Activated gamma-delta T cell (primary cell): ENCODE results near the gene DCUN1D1.

Experiments
- DNase-seq: peaks from one replicate; lab custom pipeline; 2025; lab: John Stamatoyannopoulos, UW

Gene DCUN1D1

DNA sequence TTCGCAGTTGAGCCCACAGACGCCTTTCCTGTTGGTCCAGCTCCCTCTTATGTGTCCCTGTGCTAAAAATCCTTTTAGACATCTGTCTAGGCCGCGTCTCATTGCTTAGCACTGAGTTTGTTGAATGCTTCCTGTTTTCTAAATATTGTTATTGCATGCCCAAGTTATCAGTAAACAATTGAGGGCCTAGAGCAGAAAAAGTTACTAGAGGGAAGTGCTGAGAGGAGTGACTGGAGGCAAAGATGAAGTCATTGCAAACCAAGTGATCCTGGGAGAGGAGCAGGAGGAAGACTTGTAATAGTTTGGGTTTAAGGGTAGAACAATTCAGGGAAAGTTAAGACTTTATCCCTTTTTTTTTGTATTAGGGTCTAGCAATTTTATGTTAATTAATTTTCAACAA is 88.1 kb downstream of the DCUN1D1 start:
- DNase-seq: no peak

DNA sequence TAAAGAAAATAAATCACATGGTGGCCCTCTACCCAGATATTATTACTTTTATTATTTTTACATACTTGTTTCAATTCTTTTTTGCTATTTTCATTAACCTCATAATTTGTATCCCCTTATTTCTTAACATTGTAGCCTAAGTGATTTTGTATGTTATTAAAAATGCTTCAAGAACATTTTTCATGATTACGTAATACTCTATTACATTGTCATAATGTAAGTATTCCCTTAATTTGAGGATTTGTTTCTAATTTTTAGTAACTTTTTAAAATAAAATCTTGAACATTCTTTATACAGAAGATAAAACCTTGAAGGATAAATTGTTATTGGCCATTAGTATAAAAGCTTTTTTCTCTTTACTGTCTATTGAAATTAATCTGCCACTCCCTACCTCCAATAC is 89.0 kb downstream of the DCUN1D1 start:
- DNase-seq: no peak

DNA sequence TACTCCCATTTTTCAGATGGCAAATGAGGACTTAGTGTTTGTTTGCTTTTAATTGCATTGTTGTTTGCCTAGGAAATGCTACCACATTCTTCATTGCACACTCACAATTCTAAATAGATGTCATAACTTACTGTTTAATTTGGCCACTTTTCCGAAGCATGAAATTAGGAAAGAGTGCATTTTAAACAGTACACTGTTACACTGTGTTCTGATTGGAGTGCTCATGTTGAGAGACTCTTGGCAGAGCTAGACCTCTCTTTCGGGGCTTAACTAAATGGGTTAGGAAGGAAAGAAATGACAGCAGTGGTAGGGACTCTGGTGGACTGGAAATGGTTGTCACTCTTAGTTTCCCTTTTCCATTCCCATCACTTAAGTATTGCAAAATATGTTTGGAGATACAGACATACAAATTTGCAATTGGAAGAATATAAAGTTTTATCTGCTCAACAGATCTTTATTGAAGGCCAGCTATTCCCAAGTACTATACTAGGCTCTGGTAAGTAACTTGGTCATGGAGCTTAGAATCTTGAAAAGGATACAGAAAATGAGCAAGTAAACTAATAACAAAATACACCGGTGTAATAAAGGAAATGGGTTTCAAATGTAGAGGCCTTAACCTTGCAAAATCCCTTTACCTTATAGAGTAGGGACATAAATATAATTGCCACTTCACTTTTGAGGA is 90.2 kb downstream of the DCUN1D1 start:
- no peak for DNase-seq
